K562 (cell line): ENCODE results near the gene DCAKD. TPM values are rescaled to one million over a fixed set of nuclear protein-coding genes. Genes with fewer than 3 reads are reported as not detected.

ENCODE experiments used
- MEF2A ChIP-seq: IDR thresholded peaks from 2 replicates; pipeline ENCODE4 v1.6.1; 2011; ENCODE audit warnings: low read depth, mild to moderate bottlenecking, low read length, moderate library complexity; ENCODE audit not compliant: control insufficient read depth
- NRF1 ChIP-seq, 2 experiments: fragments of 450-650 bp; IDR thresholded peaks in 1 of 2; conservative IDR thresholded peaks in 1 of 2; 2 replicates each; pipeline ENCODE4 v1.6.1; 2014; ENCODE audit warnings: mild to moderate bottlenecking in 2 of 2
- RBM39 ChIP-seq: fragments of 200-400 bp; formaldehyde crosslinking; optimal IDR thresholded peaks from 2 replicates; pipeline ENCODE3; 2018; ENCODE audit warnings: low read depth, low read length
- SMARCE1 ChIP-seq: fragments of 450-650 bp; IDR thresholded peaks from 2 replicates; pipeline ENCODE4 v1.7.1; 2016; ENCODE audit warnings: mild to moderate bottlenecking
- ZNF41 ChIP-seq: fragments of 250-450 bp; sonication (Bioruptor Pico); conservative IDR thresholded peaks from 2 replicates; pipeline ENCODE4 v1.4.0; 2020; ENCODE audit warnings: mild to moderate bottlenecking
- ZNF583 ChIP-seq: fragments of 250-450 bp; sonication (Bioruptor Pico); IDR thresholded peaks from 2 replicates; pipeline ENCODE4 v1.4.0; 2020
- polyA plus RNA-seq, 8 experiments: library from polyadenylated mRNA; depleted of rRNA in 4 of 8; stranded (reverse) in 5 of 8; unstranded in 3 of 8; fragments of >200 nt; fragmentation: Nextera tagmentation in 2 of 8; fragmentation: Illumina TruSeq in 1 of 8; extraction: Ambion mirVana in 2 of 8; extraction: Trizol in 1 of 8; gene quantifications; 2 replicates each; pipeline versions ENCODE4 v1.2.1 to v1.2.3, GENCODE V29; 2011 to 2014; ENCODE audit warnings: inconsistent platforms in 1 of 8, missing spikeins in 1 of 8
- total RNA-seq, 7 experiments: library from RNA; depleted of rRNA in 6 of 7; stranded (reverse); fragments of >200 nt in 6 of 7; fragmentation: Illumina TruSeq in 2 of 7; extraction: Trizol in 2 of 7; gene quantifications; 2 replicates each; pipeline versions ENCODE4 v1.2.1 to v1.2.3, GENCODE V29; 2011 to 2021; ENCODE audit warnings: low replicate concordance in 1 of 7
- TF ChIP-seq, protein P1 (sequence below): fragments of 200-400 bp; formaldehyde crosslinking; IDR thresholded peaks from 2 replicates; pipeline ENCODE4 v1.6.1; 2017; ENCODE audit warnings: mild to moderate bottlenecking, low read depth, low read length, moderate library complexity
- TF ChIP-seq, protein P2 (sequence below), 2 experiments: IDR thresholded peaks; 2 replicates each; pipeline ENCODE4 v1.6.1; 2012; ENCODE audit warnings: improper control_type of control experiment in 2 of 2, low read depth in 2 of 2, low read length in 2 of 2, borderline replicate concordance in 1 of 2
- TF ChIP-seq, protein P3 (sequence below): fragments of 450-650 bp; IDR thresholded peaks from 2 replicates; pipeline ENCODE4 v1.6.1; 2017; ENCODE audit warnings: antibody characterized with exemption

DCAKD gene
- total and polyA plus RNA-seq, 9 of the 15 experiments (the other 6 are each of a cell fraction or from before 2014, with no cell fraction given) = 7.9 to 35.5 (median 21.4) TPM

DNA sequence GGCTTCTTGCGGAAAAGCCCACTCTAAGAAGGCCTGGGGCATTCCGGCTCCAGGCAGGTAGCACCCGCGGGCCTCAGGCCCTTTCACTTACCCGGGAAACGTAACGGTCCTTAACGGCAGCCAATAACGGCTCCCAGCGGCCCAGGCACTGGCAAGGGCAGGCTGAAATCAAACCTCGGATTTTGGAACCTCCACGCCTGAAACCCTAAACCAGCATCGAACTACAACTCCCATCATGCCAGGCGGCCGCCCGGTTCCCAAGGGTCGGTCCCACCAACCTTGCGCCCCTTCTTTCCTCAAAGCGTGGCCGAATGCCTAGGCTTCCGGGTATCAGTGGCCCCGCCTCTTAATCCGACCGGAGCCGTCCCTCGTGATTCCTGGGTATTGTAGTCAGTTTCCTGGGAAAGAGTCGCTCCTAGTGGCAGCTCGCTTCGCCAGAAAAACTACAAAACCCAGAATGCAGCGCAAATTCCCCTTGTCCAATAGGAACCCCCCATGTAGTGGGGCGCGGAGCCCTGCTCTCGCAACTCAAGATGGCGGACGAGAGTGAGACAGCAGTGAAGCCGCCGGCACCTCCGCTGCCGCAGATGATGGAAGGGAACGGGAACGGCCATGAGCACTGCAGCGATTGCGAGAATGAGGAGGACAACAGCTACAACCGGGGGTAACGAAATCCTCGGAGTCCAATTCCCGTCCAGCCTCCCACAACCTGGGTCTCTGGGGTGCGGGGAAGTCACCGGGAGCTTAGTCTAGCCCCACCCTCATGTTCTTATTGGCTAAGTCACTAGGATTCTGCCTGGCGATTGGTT lies 9.6 kb upstream of the DCAKD start, which contains the start of gene NMT1 (continued):
- TF ChIP-seq, protein P1, sequence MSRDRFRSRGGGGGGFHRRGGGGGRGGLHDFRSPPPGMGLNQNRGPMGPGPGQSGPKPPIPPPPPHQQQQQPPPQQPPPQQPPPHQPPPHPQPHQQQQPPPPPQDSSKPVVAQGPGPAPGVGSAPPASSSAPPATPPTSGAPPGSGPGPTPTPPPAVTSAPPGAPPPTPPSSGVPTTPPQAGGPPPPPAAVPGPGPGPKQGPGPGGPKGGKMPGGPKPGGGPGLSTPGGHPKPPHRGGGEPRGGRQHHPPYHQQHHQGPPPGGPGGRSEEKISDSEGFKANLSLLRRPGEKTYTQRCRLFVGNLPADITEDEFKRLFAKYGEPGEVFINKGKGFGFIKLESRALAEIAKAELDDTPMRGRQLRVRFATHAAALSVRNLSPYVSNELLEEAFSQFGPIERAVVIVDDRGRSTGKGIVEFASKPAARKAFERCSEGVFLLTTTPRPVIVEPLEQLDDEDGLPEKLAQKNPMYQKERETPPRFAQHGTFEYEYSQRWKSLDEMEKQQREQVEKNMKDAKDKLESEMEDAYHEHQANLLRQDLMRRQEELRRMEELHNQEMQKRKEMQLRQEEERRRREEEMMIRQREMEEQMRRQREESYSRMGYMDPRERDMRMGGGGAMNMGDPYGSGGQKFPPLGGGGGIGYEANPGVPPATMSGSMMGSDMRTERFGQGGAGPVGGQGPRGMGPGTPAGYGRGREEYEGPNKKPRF = no peak
- TF ChIP-seq, protein P2, sequence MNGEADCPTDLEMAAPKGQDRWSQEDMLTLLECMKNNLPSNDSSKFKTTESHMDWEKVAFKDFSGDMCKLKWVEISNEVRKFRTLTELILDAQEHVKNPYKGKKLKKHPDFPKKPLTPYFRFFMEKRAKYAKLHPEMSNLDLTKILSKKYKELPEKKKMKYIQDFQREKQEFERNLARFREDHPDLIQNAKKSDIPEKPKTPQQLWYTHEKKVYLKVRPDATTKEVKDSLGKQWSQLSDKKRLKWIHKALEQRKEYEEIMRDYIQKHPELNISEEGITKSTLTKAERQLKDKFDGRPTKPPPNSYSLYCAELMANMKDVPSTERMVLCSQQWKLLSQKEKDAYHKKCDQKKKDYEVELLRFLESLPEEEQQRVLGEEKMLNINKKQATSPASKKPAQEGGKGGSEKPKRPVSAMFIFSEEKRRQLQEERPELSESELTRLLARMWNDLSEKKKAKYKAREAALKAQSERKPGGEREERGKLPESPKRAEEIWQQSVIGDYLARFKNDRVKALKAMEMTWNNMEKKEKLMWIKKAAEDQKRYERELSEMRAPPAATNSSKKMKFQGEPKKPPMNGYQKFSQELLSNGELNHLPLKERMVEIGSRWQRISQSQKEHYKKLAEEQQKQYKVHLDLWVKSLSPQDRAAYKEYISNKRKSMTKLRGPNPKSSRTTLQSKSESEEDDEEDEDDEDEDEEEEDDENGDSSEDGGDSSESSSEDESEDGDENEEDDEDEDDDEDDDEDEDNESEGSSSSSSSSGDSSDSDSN (IDR thresholded peaks at IDR 0.05; ENCODE audit: borderline replicate concordance in 1 of 2, low read depth in 2 of 2, low read length in 2 of 2) = no peak
- TF ChIP-seq NRF1 (conservative IDR thresholded peaks at IDR 0.05 in 1 of 2, IDR thresholded peaks at IDR 0.05 in 1 of 2) (peak; percentile 68 to 73), MEF2A (no peak), SMARCE1 (no peak), RBM39 (no peak), ZNF583 (CRISPR knock-in tag) (peak; percentile 77; the same call in 1 of the 2 replicates), ZNF41 (CRISPR knock-in tag) (0 out of 2 replicates have a peak, but pooled peaks have one; percentile 22)
- TF ChIP-seq, protein P3, sequence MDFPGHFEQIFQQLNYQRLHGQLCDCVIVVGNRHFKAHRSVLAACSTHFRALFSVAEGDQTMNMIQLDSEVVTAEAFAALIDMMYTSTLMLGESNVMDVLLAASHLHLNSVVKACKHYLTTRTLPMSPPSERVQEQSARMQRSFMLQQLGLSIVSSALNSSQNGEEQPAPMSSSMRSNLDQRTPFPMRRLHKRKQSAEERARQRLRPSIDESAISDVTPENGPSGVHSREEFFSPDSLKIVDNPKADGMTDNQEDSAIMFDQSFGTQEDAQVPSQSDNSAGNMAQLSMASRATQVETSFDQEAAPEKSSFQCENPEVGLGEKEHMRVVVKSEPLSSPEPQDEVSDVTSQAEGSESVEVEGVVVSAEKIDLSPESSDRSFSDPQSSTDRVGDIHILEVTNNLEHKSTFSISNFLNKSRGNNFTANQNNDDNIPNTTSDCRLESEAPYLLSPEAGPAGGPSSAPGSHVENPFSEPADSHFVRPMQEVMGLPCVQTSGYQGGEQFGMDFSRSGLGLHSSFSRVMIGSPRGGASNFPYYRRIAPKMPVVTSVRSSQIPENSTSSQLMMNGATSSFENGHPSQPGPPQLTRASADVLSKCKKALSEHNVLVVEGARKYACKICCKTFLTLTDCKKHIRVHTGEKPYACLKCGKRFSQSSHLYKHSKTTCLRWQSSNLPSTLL = no peak
